ENCODE data around the gene ARHGEF6.

DNA sequence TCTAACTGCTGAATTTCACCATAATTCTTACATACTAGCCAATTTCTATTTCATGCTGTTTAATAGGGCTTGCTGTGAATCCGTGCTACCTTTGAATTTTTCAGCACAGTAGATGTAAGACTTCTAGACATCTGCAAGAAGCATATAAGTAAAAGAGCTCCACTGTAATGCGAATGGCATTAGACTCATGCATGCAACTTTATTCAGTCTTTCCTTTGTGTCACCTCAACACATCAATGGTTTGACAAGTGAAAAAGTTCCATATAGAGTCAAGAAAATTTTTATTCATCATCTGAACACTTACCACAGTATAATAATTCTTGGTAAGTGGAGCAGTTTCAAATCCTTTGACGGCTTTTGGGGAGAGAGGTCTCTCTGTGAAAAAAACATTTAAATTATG, 48.9 kb downstream of the ARHGEF6 start:
- TF ChIP-seq, protein P1, sequence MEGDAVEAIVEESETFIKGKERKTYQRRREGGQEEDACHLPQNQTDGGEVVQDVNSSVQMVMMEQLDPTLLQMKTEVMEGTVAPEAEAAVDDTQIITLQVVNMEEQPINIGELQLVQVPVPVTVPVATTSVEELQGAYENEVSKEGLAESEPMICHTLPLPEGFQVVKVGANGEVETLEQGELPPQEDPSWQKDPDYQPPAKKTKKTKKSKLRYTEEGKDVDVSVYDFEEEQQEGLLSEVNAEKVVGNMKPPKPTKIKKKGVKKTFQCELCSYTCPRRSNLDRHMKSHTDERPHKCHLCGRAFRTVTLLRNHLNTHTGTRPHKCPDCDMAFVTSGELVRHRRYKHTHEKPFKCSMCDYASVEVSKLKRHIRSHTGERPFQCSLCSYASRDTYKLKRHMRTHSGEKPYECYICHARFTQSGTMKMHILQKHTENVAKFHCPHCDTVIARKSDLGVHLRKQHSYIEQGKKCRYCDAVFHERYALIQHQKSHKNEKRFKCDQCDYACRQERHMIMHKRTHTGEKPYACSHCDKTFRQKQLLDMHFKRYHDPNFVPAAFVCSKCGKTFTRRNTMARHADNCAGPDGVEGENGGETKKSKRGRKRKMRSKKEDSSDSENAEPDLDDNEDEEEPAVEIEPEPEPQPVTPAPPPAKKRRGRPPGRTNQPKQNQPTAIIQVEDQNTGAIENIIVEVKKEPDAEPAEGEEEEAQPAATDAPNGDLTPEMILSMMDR (IDR thresholded peaks at IDR 0.05): no peak
- no peak for TF ChIP-seq POLR2A (IDR thresholded peaks at IDR 0.05)

Measured in right lobe of liver (tissue), 4 donors.